ENCODE data around the gene SUPT3H. TPM values are rescaled to one million over a fixed set of nuclear protein-coding genes. Genes with fewer than 3 reads are reported as not detected.

SUPT3H gene
- total RNA-seq, 4 donors from 2014 or later = 1.1 to 4.7 (median 3.7) TPM

GRCh38 chr6:44820321-44820720, 557.4 kb downstream of the SUPT3H start:
- Histone ChIP-seq H3K36me3 (no peaks in the 10 kb centered on the region), H3K4me1 (no peaks in the 10 kb centered on the region), H3K9me3 (no peaks in the 10 kb centered on the region), H3K4me3 (no peak overlapping the region), H3K27ac (no peak overlapping the region), H3K27me3 (no peaks in the 10 kb centered on the region)
- 92% methylated on average over 2 of the region's 2 CpGs for WGBS
- no peak for DNase-seq (ENCODE audit: low spot score in 2 of 2)
- TF ChIP-seq CTCF (IDR thresholded peaks at IDR 0.05) = no peak
- no peak for TF ChIP-seq POLR2A (IDR thresholded peaks at IDR 0.05)
- no peak for TF ChIP-seq EP300 (IDR thresholded peaks at IDR 0.05)

GRCh38 chr6:44811456-44811855, 566.3 kb downstream of the SUPT3H start:
- H3K9me3 ChIP-seq = no peaks in the 10 kb centered on the region
- H3K36me3 ChIP-seq = no peaks in the 10 kb centered on the region
- DNase-seq (ENCODE audit: low spot score in 2 of 2) = no peak
- H3K4me1 ChIP-seq = no peaks in the 10 kb centered on the region
- no peak for TF ChIP-seq POLR2A (IDR thresholded peaks at IDR 0.05)
- TF ChIP-seq EP300 (IDR thresholded peaks at IDR 0.05) = no peak
- TF ChIP-seq POLR2AphosphoS5 (IDR thresholded peaks at IDR 0.05) = no peak
- no peak for TF ChIP-seq CTCF (IDR thresholded peaks at IDR 0.05)
- no peak overlapping the region for H3K27ac ChIP-seq
- H3K27me3 ChIP-seq = no peaks in the 10 kb centered on the region
- no peak overlapping the region for H3K4me3 ChIP-seq

- no peak overlapping the region for H3K27ac ChIP-seq
- no peak overlapping the region for H3K4me3 ChIP-seq
- DNase-seq (ENCODE audit: low spot score in 2 of 2) = no peak
- WGBS = 59% methylated on average over 2 of the region's 2 CpGs
- H3K4me1 ChIP-seq = no peaks in the 10 kb centered on the region
- no peak for TF ChIP-seq POLR2A (IDR thresholded peaks at IDR 0.05)
- no peak for TF ChIP-seq EP300 (IDR thresholded peaks at IDR 0.05)
- TF ChIP-seq CTCF (IDR thresholded peaks at IDR 0.05) = no peak
- no peak for TF ChIP-seq POLR2AphosphoS5 (IDR thresholded peaks at IDR 0.05)
- H3K36me3 ChIP-seq = no peaks in the 10 kb centered on the region
- H3K27me3 ChIP-seq = no peaks in the 10 kb centered on the region
- H3K9me3 ChIP-seq = no peaks in the 10 kb centered on the region
These were observed 568.5 kb downstream of the SUPT3H start for GRCh38 chr6:44809258-44809657.

- Histone ChIP-seq H3K27me3 (no peaks in the 10 kb centered on the region), H3K4me1 (no peaks in the 10 kb centered on the region), H3K4me3 (no peak overlapping the region), H3K36me3 (no peaks in the 10 kb centered on the region), H3K9me3 (no peaks in the 10 kb centered on the region), H3K27ac (no peak overlapping the region)
- no peak for TF ChIP-seq POLR2AphosphoS5 (IDR thresholded peaks at IDR 0.05)
- no peak for TF ChIP-seq EP300 (IDR thresholded peaks at IDR 0.05)
- no peak for TF ChIP-seq CTCF (IDR thresholded peaks at IDR 0.05)
- TF ChIP-seq POLR2A (IDR thresholded peaks at IDR 0.05) = no peak
- 70% methylated on average over 5 of the region's 5 CpGs for WGBS
- DNase-seq (ENCODE audit: low spot score in 2 of 2) = no peak
These were observed 569.6 kb downstream of the SUPT3H start for GRCh38 chr6:44808148-44808547.

GRCh38 chr6:44806656-44807055, 571.1 kb downstream of the SUPT3H start:
- Histone ChIP-seq H3K27me3 (no peaks in the 10 kb centered on the region), H3K27ac (no peak overlapping the region), H3K36me3 (no peaks in the 10 kb centered on the region), H3K9me3 (no peaks in the 10 kb centered on the region), H3K4me1 (no peaks in the 10 kb centered on the region), H3K4me3 (no peak overlapping the region)
- DNase-seq (ENCODE audit: low spot score in 2 of 2) = no peak
- WGBS = 69% methylated on average over 5 of the region's 5 CpGs
- TF ChIP-seq EP300 (IDR thresholded peaks at IDR 0.05) = no peak
- no peak for TF ChIP-seq CTCF (IDR thresholded peaks at IDR 0.05)
- TF ChIP-seq POLR2A (IDR thresholded peaks at IDR 0.05) = no peak
- TF ChIP-seq POLR2AphosphoS5 (IDR thresholded peaks at IDR 0.05) = no peak
